Thymus (tissue), 11 donors: Measurements from ENCODE around the gene AKAP6. TPM values are rescaled to one million over a fixed set of nuclear protein-coding genes. Genes with fewer than 3 reads are reported as not detected.

Source experiments
- DNase-seq, 9 donors: peaks; one replicate each; pipeline ENCODE4 v3.0.0-alpha.2; 2013; ENCODE audit warnings: low spot score in 9 of 9, low read depth in 6 of 9, missing footprints in 1 of 9
- H3K27ac ChIP-seq, 2 donors: one replicate each; pipeline ENCODE4 v1.5.1; 2013; ENCODE audit warnings: control low read depth in 1 of 2, low read depth in 1 of 2, low read length in 1 of 2, mild to moderate bottlenecking in 1 of 2, moderate library complexity in 1 of 2
- H3K27me3 ChIP-seq, 2 donors: one replicate each; pipeline ENCODE4 v1.5.1; 2013; ENCODE audit warnings: low read length in 1 of 2; ENCODE audit not compliant: control insufficient read depth in 2 of 2, insufficient read depth in 1 of 2
- H3K36me3 ChIP-seq, 2 donors: one replicate each; pipeline ENCODE4 v1.5.1; 2013; ENCODE audit warnings: low read length in 1 of 2, mild to moderate bottlenecking in 1 of 2, moderate library complexity in 1 of 2; ENCODE audit not compliant: control insufficient read depth in 2 of 2, insufficient read depth in 2 of 2
- H3K4me1 ChIP-seq, 2 donors: one replicate each; pipeline ENCODE4 v1.5.1; 2013; ENCODE audit warnings: low read length in 2 of 2; ENCODE audit not compliant: control insufficient read depth in 2 of 2, insufficient read depth in 2 of 2
- H3K4me3 ChIP-seq, 2 donors: one replicate each; pipeline ENCODE4 v1.5.1; 2013; ENCODE audit warnings: low read length in 2 of 2, control low read depth in 1 of 2, mild to moderate bottlenecking in 1 of 2
- H3K9me3 ChIP-seq, 2 donors: one replicate each; pipeline ENCODE4 v1.5.1; 2013; ENCODE audit warnings: low read length in 1 of 2, mild to moderate bottlenecking in 1 of 2; ENCODE audit not compliant: control insufficient read depth in 2 of 2, insufficient read depth in 1 of 2
- WGBS: extraction: QIAGEN DNeasy Blood & Tissue Kit; methylation state at CpG from one replicate; pipeline ENCODE4 v1.1.7; 2013; 5-methylcytosine and 5-hydroxymethylcytosine counted together
- polyA plus RNA-seq: library from polyadenylated mRNA; stranded (reverse); fragments of 200-250 nt; gene quantifications from one replicate; pipeline ENCODE4 v1.2.3, GENCODE V29; 2013
- total RNA-seq: library from RNA; stranded (reverse); fragments of 120-200 nt; gene quantifications from one replicate; pipeline ENCODE4 v1.2.4, GENCODE V29; 2013
- donor health status: healthy.

AKAP6 gene
- total and polyA plus RNA-seq, 2 donors: 1.4 to 2.0 TPM

GRCh38 chr14:32552766-32553165, 223.7 kb downstream of the AKAP6 start:
- no peak overlapping the region for H3K4me3 ChIP-seq
- no peaks in the 10 kb centered on the region for H3K27me3 ChIP-seq
- H3K4me1 ChIP-seq: no peaks in the 10 kb centered on the region
- H3K36me3 ChIP-seq: no peaks in the 10 kb centered on the region
- DNase-seq: no peak
- no peak overlapping the region for H3K27ac ChIP-seq
- H3K9me3 ChIP-seq: no peaks in the 10 kb centered on the region

GRCh38 chr14:32559048-32559447, 229.9 kb downstream of the AKAP6 start:
- Histone ChIP-seq H3K4me3 (no peak overlapping the region), H3K27me3 (no peaks in the 10 kb centered on the region), H3K27ac (no peak overlapping the region), H3K4me1 (no peaks in the 10 kb centered on the region), H3K9me3 (no peaks in the 10 kb centered on the region), H3K36me3 (no peaks in the 10 kb centered on the region)
- WGBS: 94% methylated on average over 1 of the region's 1 CpG
- no peak for DNase-seq

- no peak for DNase-seq
- no peaks in the 10 kb centered on the region for H3K4me1 ChIP-seq
- no peak overlapping the region for H3K4me3 ChIP-seq
- no peaks in the 10 kb centered on the region for H3K27me3 ChIP-seq
- H3K9me3 ChIP-seq: no peaks in the 10 kb centered on the region
- 95% methylated on average over 1 of the region's 1 CpG for WGBS
- no peaks in the 10 kb centered on the region for H3K36me3 ChIP-seq
- H3K27ac ChIP-seq: no peak overlapping the region
Observed at GRCh38 chr14:32559590-32559989, 230.5 kb downstream of the AKAP6 start.

GRCh38 chr14:32560209-32560857, 231.2 kb downstream of the AKAP6 start:
- Histone ChIP-seq H3K4me1 (peaks cover 0 to 2% of the 10 kb centered on the region in 2 donors), H3K27ac (no peak overlapping the region), H3K36me3 (no peaks in the 10 kb centered on the region), H3K4me3 (no peak overlapping the region), H3K27me3 (no peaks in the 10 kb centered on the region), H3K9me3 (no peaks in the 10 kb centered on the region)
- DNase-seq: peak in 7 of 9 donors; percentile 29 to 68 (median 32)
- 43% methylated on average over 9 of the region's 9 CpGs for WGBS

GRCh38 chr14:32561520-32561919, 232.4 kb downstream of the AKAP6 start:
- H3K4me1 ChIP-seq: peaks cover 0 to 7% of the 10 kb centered on the region in 2 donors
- no peak for DNase-seq
- H3K36me3 ChIP-seq: no peaks in the 10 kb centered on the region
- H3K27me3 ChIP-seq: no peaks in the 10 kb centered on the region
- no peak overlapping the region for H3K27ac ChIP-seq
- 90% methylated on average over 1 of the region's 1 CpG for WGBS
- no peaks in the 10 kb centered on the region for H3K9me3 ChIP-seq
- no peak overlapping the region for H3K4me3 ChIP-seq

- Histone ChIP-seq H3K36me3 (no peaks in the 10 kb centered on the region), H3K4me3 (no peak overlapping the region), H3K27ac (peak overlapping the region; percentile 22 to 52), H3K27me3 (no peaks in the 10 kb centered on the region), H3K9me3 (no peaks in the 10 kb centered on the region), H3K4me1 (peaks cover 0 to 7% of the 10 kb centered on the region in 2 donors)
- peak in 6 of 9 donors; percentile 22 to 69 (median 35) for DNase-seq
Observed at GRCh38 chr14:32564596-32564995, 235.5 kb downstream of the AKAP6 start.

GRCh38 chr14:32565256-32565655, 236.2 kb downstream of the AKAP6 start:
- Histone ChIP-seq H3K27ac (no peak overlapping the region), H3K4me3 (no peak overlapping the region), H3K36me3 (no peaks in the 10 kb centered on the region), H3K4me1 (peaks cover 0 to 7% of the 10 kb centered on the region in 2 donors), H3K9me3 (no peaks in the 10 kb centered on the region), H3K27me3 (no peaks in the 10 kb centered on the region)
- DNase-seq: peak in 1 of 9 donors; percentile 2

GRCh38 chr14:32567543-32568384, 238.7 kb downstream of the AKAP6 start:
- Histone ChIP-seq H3K36me3 (no peaks in the 10 kb centered on the region), H3K4me1 (peaks cover 0 to 7% of the 10 kb centered on the region in 2 donors), H3K27ac (no peak overlapping the region), H3K27me3 (no peaks in the 10 kb centered on the region), H3K4me3 (no peak overlapping the region), H3K9me3 (no peaks in the 10 kb centered on the region)
- no peak for DNase-seq

- DNase-seq: no peak
- Histone ChIP-seq H3K36me3 (no peaks in the 10 kb centered on the region), H3K9me3 (no peaks in the 10 kb centered on the region), H3K27me3 (no peaks in the 10 kb centered on the region), H3K4me3 (no peak overlapping the region), H3K27ac (no peak overlapping the region), H3K4me1 (no peaks in the 10 kb centered on the region)
- WGBS: 92% methylated on average over 2 of the region's 2 CpGs
Observed at GRCh38 chr14:32571551-32571950, 242.5 kb downstream of the AKAP6 start.
